ENCODE data around the gene SMIM10L2A. TPM values are rescaled to one million over a fixed set of nuclear protein-coding genes. Genes with fewer than 3 reads are reported as not detected.
"Not testable (repeated sequence)": the region's sequence is repeated elsewhere in the genome, so short reads cannot be mapped to it uniquely, and the experiment has no call there.

Gene SMIM10L2A
- total RNA-seq, 1 donor = under 0.01 TPM

- Histone ChIP-seq H3K27me3 (ENCODE audit: insufficient read depth, low read length) (no peaks in the 10 kb centered on the region), H3K4me2 (ENCODE audit: insufficient read depth, low read length) (no peak overlapping the region), H3K9me3 (ENCODE audit: low read depth, low read length) (no peaks in the 10 kb centered on the region), H3K79me2 (ENCODE audit: insufficient read depth, low read length) (no peaks in the 10 kb centered on the region), H3K36me3 (ENCODE audit: insufficient read depth, low read length) (no peaks in the 10 kb centered on the region), H2AFZ (ENCODE audit: low read length) (no peak overlapping the region), H3K27ac (ENCODE audit: low read depth, low read length) (no peak overlapping the region), H4K20me1 (ENCODE audit: insufficient read depth, low read length) (no peaks in the 10 kb centered on the region), H3K4me3 (ENCODE audit: insufficient read depth, low read length) (no peak overlapping the region), H3K4me1 (ENCODE audit: insufficient read depth, low read length) (no peaks in the 10 kb centered on the region)
- no peak for TF ChIP-seq CTCF (IDR thresholded peaks at IDR 0.05; ENCODE audit: extremely low read depth, low read depth, low read length)
- DNase-seq (ENCODE audit: insufficient read length, low spot score, missing footprints) = no peak
Measured at GRCh38 chrX:135454816-135455215, 33.1 kb downstream of the SMIM10L2A start.

- H3K79me2 ChIP-seq (ENCODE audit: insufficient read depth, low read length); H3K4me1 ChIP-seq (ENCODE audit: insufficient read depth, low read length); H3K36me3 ChIP-seq (ENCODE audit: insufficient read depth, low read length); H3K27me3 ChIP-seq (ENCODE audit: insufficient read depth, low read length); H3K27ac ChIP-seq (ENCODE audit: low read depth, low read length); H3K4me2 ChIP-seq (ENCODE audit: insufficient read depth, low read length); DNase-seq (ENCODE audit: insufficient read length, low spot score, missing footprints); H4K20me1 ChIP-seq (ENCODE audit: insufficient read depth, low read length); H2AFZ ChIP-seq (ENCODE audit: low read length); H3K4me3 ChIP-seq (ENCODE audit: insufficient read depth, low read length); H3K9me3 ChIP-seq (ENCODE audit: low read depth, low read length): not testable (repeated sequence)
Measured at GRCh38 chrX:135461756-135462155, 40.0 kb downstream of the SMIM10L2A start.

GRCh38 chrX:135463937-135464336, 42.2 kb downstream of the SMIM10L2A start:
- Histone ChIP-seq H4K20me1 (ENCODE audit: insufficient read depth, low read length) (no peaks in the 10 kb centered on the region), H3K4me2 (ENCODE audit: insufficient read depth, low read length) (no peak overlapping the region), H3K27me3 (ENCODE audit: insufficient read depth, low read length) (peaks cover 3% of the 10 kb centered on the region), H3K4me3 (ENCODE audit: insufficient read depth, low read length) (no peak overlapping the region), H3K79me2 (ENCODE audit: insufficient read depth, low read length) (no peaks in the 10 kb centered on the region), H2AFZ (ENCODE audit: low read length) (no peak overlapping the region), H3K27ac (ENCODE audit: low read depth, low read length) (no peak overlapping the region), H3K9me3 (ENCODE audit: low read depth, low read length) (no peaks in the 10 kb centered on the region), H3K36me3 (ENCODE audit: insufficient read depth, low read length) (no peaks in the 10 kb centered on the region), H3K4me1 (ENCODE audit: insufficient read depth, low read length) (no peaks in the 10 kb centered on the region)
- peak; percentile 46 for TF ChIP-seq CTCF (IDR thresholded peaks at IDR 0.05; ENCODE audit: extremely low read depth, low read depth, low read length)
- no peak for DNase-seq (ENCODE audit: insufficient read length, low spot score, missing footprints)

- no peak for TF ChIP-seq CTCF (IDR thresholded peaks at IDR 0.05; ENCODE audit: extremely low read depth, low read depth, low read length)
- no peak overlapping the region for H3K4me2 ChIP-seq (ENCODE audit: insufficient read depth, low read length)
- no peaks in the 10 kb centered on the region for H3K9me3 ChIP-seq (ENCODE audit: low read depth, low read length)
- no peak for DNase-seq (ENCODE audit: insufficient read length, low spot score, missing footprints)
- H3K27ac ChIP-seq (ENCODE audit: low read depth, low read length) = no peak overlapping the region
- no peak overlapping the region for H3K4me3 ChIP-seq (ENCODE audit: insufficient read depth, low read length)
- no peak overlapping the region for H2AFZ ChIP-seq (ENCODE audit: low read length)
- no peaks in the 10 kb centered on the region for H4K20me1 ChIP-seq (ENCODE audit: insufficient read depth, low read length)
- no peaks in the 10 kb centered on the region for H3K4me1 ChIP-seq (ENCODE audit: insufficient read depth, low read length)
- no peaks in the 10 kb centered on the region for H3K27me3 ChIP-seq (ENCODE audit: insufficient read depth, low read length)
- H3K79me2 ChIP-seq (ENCODE audit: insufficient read depth, low read length) = no peaks in the 10 kb centered on the region
- H3K36me3 ChIP-seq (ENCODE audit: insufficient read depth, low read length) = no peaks in the 10 kb centered on the region
Measured at GRCh38 chrX:135476378-135476777, 54.6 kb downstream of the SMIM10L2A start.
